Activated T-cell treated with anti-CD3 and anti-CD28 coated beads, Interleukin-2, amount 50 U/mL, for 24 hours (primary cell): ENCODE data around the gene IL18BP.
A peak's percentile ranks its signal among the peaks of the same experiment; 100 is the strongest.

Source experiments
- DNase-seq: peaks from one replicate; pipeline ENCODE4 v3.0.0-alpha.2; 2020
- H3K27ac Mint-ChIP-seq: 2 replicates; pipeline ENCODE4 v1.8.0; 2020; ENCODE audit warnings: mild to moderate bottlenecking, mixed read lengths
- H3K27me3 Mint-ChIP-seq: 2 replicates; pipeline ENCODE4 v1.8.0; 2020; ENCODE audit warnings: mixed read lengths
- H3K36me3 Mint-ChIP-seq: 2 replicates; pipeline ENCODE4 v1.8.0; 2020; ENCODE audit warnings: low read depth, mixed read lengths
- H3K4me1 Mint-ChIP-seq: 2 replicates; pipeline ENCODE4 v1.8.0; 2020; ENCODE audit warnings: low read depth, mixed read lengths
- H3K4me3 Mint-ChIP-seq: 2 replicates; pipeline ENCODE4 v1.8.0; 2020; ENCODE audit warnings: mild to moderate bottlenecking, moderate library complexity, mixed read lengths
- H3K9me3 Mint-ChIP-seq: 2 replicates; pipeline ENCODE4 v1.8.0; 2020; ENCODE audit warnings: mixed read lengths

Gene IL18BP

GRCh38 chr11:72001834-72002591, 3.3 kb downstream of the IL18BP start:
- DNase-seq: no peak
- Mint-ChIP-seq H3K4me3 (no peak overlapping the region), H3K27me3 (no peaks in the 10 kb centered on the region), H3K4me1 (peaks cover 23% of the 10 kb centered on the region), H3K9me3 (no peaks in the 10 kb centered on the region), H3K27ac (peak overlapping the region; percentile 13), H3K36me3 (peaks cover 87% of the 10 kb centered on the region)

GRCh38 chr11:72002841-72003775, 4.4 kb downstream of the IL18BP start:
- H3K27ac Mint-ChIP-seq: peak overlapping the region; percentile 74
- no peaks in the 10 kb centered on the region for H3K9me3 Mint-ChIP-seq
- peaks cover 97% of the 10 kb centered on the region for H3K36me3 Mint-ChIP-seq
- no peak for DNase-seq
- no peaks in the 10 kb centered on the region for H3K27me3 Mint-ChIP-seq
- H3K4me1 Mint-ChIP-seq: peaks cover 21% of the 10 kb centered on the region
- H3K4me3 Mint-ChIP-seq: no peak overlapping the region

- H3K9me3 Mint-ChIP-seq: no peaks in the 10 kb centered on the region
- H3K4me3 Mint-ChIP-seq: no peak overlapping the region
- peak overlapping the region; percentile 74 for H3K27ac Mint-ChIP-seq
- peaks cover 14% of the 10 kb centered on the region for H3K4me1 Mint-ChIP-seq
- peaks cover 98% of the 10 kb centered on the region for H3K36me3 Mint-ChIP-seq
- no peaks in the 10 kb centered on the region for H3K27me3 Mint-ChIP-seq
- DNase-seq: no peak
Observed at GRCh38 chr11:72003776-72004171, 5.1 kb downstream of the IL18BP start.

- Mint-ChIP-seq H3K4me1 (peaks cover 5% of the 10 kb centered on the region), H3K9me3 (no peaks in the 10 kb centered on the region), H3K4me3 (no peak overlapping the region), H3K36me3 (peaks cover 98% of the 10 kb centered on the region), H3K27ac (peak overlapping the region; percentile 74), H3K27me3 (no peaks in the 10 kb centered on the region)
- DNase-seq: no peak
Observed at GRCh38 chr11:72004515-72005346, 6.0 kb downstream of the IL18BP start.

- Mint-ChIP-seq H3K27ac (peak overlapping the region; percentile 74), H3K4me1 (no peaks in the 10 kb centered on the region)
Observed at GRCh38 chr11:72005347-72006260, 6.9 kb downstream of the IL18BP start.

GRCh38 chr11:72006309-72007088, 7.8 kb downstream of the IL18BP start:
- no peaks in the 10 kb centered on the region for H3K9me3 Mint-ChIP-seq
- no peak overlapping the region for H3K4me3 Mint-ChIP-seq
- peak overlapping the region; percentile 34 for H3K27ac Mint-ChIP-seq
- peaks cover 99% of the 10 kb centered on the region for H3K36me3 Mint-ChIP-seq
- DNase-seq: no peak
- no peaks in the 10 kb centered on the region for H3K27me3 Mint-ChIP-seq
- H3K4me1 Mint-ChIP-seq: no peaks in the 10 kb centered on the region

More at GRCh38 chr11:72005347-72006260, 6.9 kb downstream of the IL18BP start:
- Mint-ChIP-seq H3K27me3 (no peaks in the 10 kb centered on the region), H3K4me3 (no peak overlapping the region), H3K9me3 (no peaks in the 10 kb centered on the region), H3K36me3 (peaks cover 99% of the 10 kb centered on the region)
- DNase-seq: no peak

GRCh38 chr11:72007089-72007476, 8.4 kb downstream of the IL18BP start:
- no peaks in the 10 kb centered on the region for H3K4me1 Mint-ChIP-seq
- H3K27ac Mint-ChIP-seq: peak overlapping the region; percentile 34
- no peak overlapping the region for H3K4me3 Mint-ChIP-seq
- H3K9me3 Mint-ChIP-seq: no peaks in the 10 kb centered on the region
- no peaks in the 10 kb centered on the region for H3K27me3 Mint-ChIP-seq
- peaks cover 99% of the 10 kb centered on the region for H3K36me3 Mint-ChIP-seq
- DNase-seq: peak; percentile 23

GRCh38 chr11:72007587-72007986, 8.9 kb downstream of the IL18BP start:
- no peaks in the 10 kb centered on the region for H3K4me1 Mint-ChIP-seq
- no peaks in the 10 kb centered on the region for H3K9me3 Mint-ChIP-seq
- H3K27ac Mint-ChIP-seq: peak overlapping the region; percentile 82
- peaks cover 99% of the 10 kb centered on the region for H3K36me3 Mint-ChIP-seq
- DNase-seq: peak; percentile 15
- H3K27me3 Mint-ChIP-seq: no peaks in the 10 kb centered on the region
- no peak overlapping the region for H3K4me3 Mint-ChIP-seq

GRCh38 chr11:72008728-72009127, 10.0 kb downstream of the IL18BP start:
- H3K9me3 Mint-ChIP-seq: no peaks in the 10 kb centered on the region
- H3K4me3 Mint-ChIP-seq: no peak overlapping the region
- H3K36me3 Mint-ChIP-seq: peaks cover 99% of the 10 kb centered on the region
- peak overlapping the region; percentile 54 for H3K27ac Mint-ChIP-seq
- H3K4me1 Mint-ChIP-seq: no peaks in the 10 kb centered on the region
- no peaks in the 10 kb centered on the region for H3K27me3 Mint-ChIP-seq
- peak; percentile 24 for DNase-seq

GRCh38 chr11:72009156-72009555, 10.4 kb downstream of the IL18BP start:
- Mint-ChIP-seq H3K27me3 (no peaks in the 10 kb centered on the region), H3K36me3 (peaks cover 99% of the 10 kb centered on the region), H3K9me3 (no peaks in the 10 kb centered on the region)

GRCh38 chr11:72010529-72011233, 12.0 kb downstream of the IL18BP start:
- H3K36me3 Mint-ChIP-seq: peaks cover 99% of the 10 kb centered on the region
- H3K27ac Mint-ChIP-seq: peak overlapping the region; percentile 78
- H3K4me1 Mint-ChIP-seq: no peaks in the 10 kb centered on the region
- H3K4me3 Mint-ChIP-seq: no peak overlapping the region
- H3K9me3 Mint-ChIP-seq: no peaks in the 10 kb centered on the region
- no peak for DNase-seq
- H3K27me3 Mint-ChIP-seq: no peaks in the 10 kb centered on the region

More at GRCh38 chr11:72009156-72009555, 10.4 kb downstream of the IL18BP start:
- Mint-ChIP-seq H3K27ac (peak overlapping the region; percentile 54), H3K4me1 (no peaks in the 10 kb centered on the region), H3K4me3 (no peak overlapping the region)
- DNase-seq: no peak

GRCh38 chr11:72012091-72012630, 13.5 kb downstream of the IL18BP start:
- peaks cover 99% of the 10 kb centered on the region for H3K36me3 Mint-ChIP-seq
- peak overlapping the region; percentile 66 for H3K27ac Mint-ChIP-seq

More at GRCh38 chr11:72012091-72012630, 13.5 kb downstream of the IL18BP start:
- H3K4me3 Mint-ChIP-seq: no peak overlapping the region
- H3K9me3 Mint-ChIP-seq: no peaks in the 10 kb centered on the region
- no peaks in the 10 kb centered on the region for H3K27me3 Mint-ChIP-seq
- no peaks in the 10 kb centered on the region for H3K4me1 Mint-ChIP-seq
- no peak for DNase-seq
